HL-60 (cell line): Measurements from ENCODE around the gene SMTNL2.

Experiments
- DNase-seq, 2 experiments: peaks; one replicate each; pipeline ENCODE4 v3.0.0-alpha.2; 2010 to 2020; ENCODE audit warnings: low read depth in 1 of 2, low spot score in 1 of 2
- H3K27ac ChIP-seq: fragments of 250-450 bp; sonication (Bioruptor Pico); replicated peaks from 2 replicates; pipeline ENCODE4 v1.5.1; 2020; ENCODE audit warnings: mild to moderate bottlenecking, moderate library complexity
- H3K27me3 ChIP-seq: fragments of 250-450 bp; sonication (Bioruptor Pico); 2 replicates; pipeline ENCODE4 v1.5.1; 2021; ENCODE audit warnings: mild to moderate bottlenecking, moderate library complexity; ENCODE audit not compliant: insufficient read depth, poor library complexity, severe bottlenecking
- H3K4me3 ChIP-seq: replicated peaks from 2 replicates; pipeline ENCODE4 v1.5.1; 2011; ENCODE audit warnings: mild to moderate bottlenecking, control low read depth, low read length; ENCODE audit not compliant: insufficient read depth
- GABPA ChIP-seq: IDR thresholded peaks from 2 replicates; pipeline ENCODE4 v1.6.1; 2012; ENCODE audit warnings: low read depth
- POLR2AphosphoS5 ChIP-seq: IDR thresholded peaks from 2 replicates; pipeline ENCODE4 v1.6.1; 2012; ENCODE audit warnings: low read depth
- SPI1 ChIP-seq: IDR thresholded peaks from 2 replicates; pipeline ENCODE4 v1.6.1; 2012; ENCODE audit warnings: low read depth, mild to moderate bottlenecking, borderline replicate concordance
- TF ChIP-seq, protein P1 (sequence below): IDR thresholded peaks from 2 replicates; pipeline ENCODE4 v1.6.1; 2012; ENCODE audit warnings: low read depth; ENCODE audit not compliant: insufficient replicate concordance
- TF ChIP-seq, protein P2 (sequence below): IDR thresholded peaks from one replicate; pipeline ENCODE4 v1.5.1; 2011; ENCODE audit warnings: low read length, control low read depth, inconsistent platforms; ENCODE audit not compliant: insufficient read depth

The SMTNL2 gene

DNA sequence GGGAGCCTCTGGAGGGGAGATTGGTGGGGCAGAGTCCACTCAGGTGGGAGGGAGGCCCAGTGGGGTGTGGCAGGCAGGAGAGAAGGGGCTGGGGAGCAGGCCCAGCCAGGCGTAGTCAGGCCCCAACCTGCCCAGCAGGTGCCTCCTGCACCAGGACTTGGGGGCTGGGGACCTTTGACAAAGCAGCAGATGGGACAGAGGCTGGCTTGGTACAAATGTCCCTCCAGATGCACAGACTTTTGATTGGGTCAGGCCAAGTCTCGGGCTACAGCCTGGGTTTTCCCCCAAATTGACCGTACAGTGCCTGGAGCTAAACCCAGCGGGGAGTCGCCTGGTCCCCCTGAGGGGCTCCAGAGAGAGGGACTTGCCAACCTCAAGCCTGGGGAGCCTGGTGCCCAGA is 24.4 kb upstream of the SMTNL2 start:
- Histone ChIP-seq H3K27me3 (no peaks in the 10 kb centered on the region), H3K4me3 (no peak overlapping the region), H3K27ac (no peak overlapping the region)
- TF ChIP-seq GABPA = no peak
- TF ChIP-seq, protein P1, sequence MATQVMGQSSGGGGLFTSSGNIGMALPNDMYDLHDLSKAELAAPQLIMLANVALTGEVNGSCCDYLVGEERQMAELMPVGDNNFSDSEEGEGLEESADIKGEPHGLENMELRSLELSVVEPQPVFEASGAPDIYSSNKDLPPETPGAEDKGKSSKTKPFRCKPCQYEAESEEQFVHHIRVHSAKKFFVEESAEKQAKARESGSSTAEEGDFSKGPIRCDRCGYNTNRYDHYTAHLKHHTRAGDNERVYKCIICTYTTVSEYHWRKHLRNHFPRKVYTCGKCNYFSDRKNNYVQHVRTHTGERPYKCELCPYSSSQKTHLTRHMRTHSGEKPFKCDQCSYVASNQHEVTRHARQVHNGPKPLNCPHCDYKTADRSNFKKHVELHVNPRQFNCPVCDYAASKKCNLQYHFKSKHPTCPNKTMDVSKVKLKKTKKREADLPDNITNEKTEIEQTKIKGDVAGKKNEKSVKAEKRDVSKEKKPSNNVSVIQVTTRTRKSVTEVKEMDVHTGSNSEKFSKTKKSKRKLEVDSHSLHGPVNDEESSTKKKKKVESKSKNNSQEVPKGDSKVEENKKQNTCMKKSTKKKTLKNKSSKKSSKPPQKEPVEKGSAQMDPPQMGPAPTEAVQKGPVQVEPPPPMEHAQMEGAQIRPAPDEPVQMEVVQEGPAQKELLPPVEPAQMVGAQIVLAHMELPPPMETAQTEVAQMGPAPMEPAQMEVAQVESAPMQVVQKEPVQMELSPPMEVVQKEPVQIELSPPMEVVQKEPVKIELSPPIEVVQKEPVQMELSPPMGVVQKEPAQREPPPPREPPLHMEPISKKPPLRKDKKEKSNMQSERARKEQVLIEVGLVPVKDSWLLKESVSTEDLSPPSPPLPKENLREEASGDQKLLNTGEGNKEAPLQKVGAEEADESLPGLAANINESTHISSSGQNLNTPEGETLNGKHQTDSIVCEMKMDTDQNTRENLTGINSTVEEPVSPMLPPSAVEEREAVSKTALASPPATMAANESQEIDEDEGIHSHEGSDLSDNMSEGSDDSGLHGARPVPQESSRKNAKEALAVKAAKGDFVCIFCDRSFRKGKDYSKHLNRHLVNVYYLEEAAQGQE = no peak
- TF ChIP-seq SPI1 = no peak
- no peak for TF ChIP-seq POLR2AphosphoS5
- TF ChIP-seq, protein P2, sequence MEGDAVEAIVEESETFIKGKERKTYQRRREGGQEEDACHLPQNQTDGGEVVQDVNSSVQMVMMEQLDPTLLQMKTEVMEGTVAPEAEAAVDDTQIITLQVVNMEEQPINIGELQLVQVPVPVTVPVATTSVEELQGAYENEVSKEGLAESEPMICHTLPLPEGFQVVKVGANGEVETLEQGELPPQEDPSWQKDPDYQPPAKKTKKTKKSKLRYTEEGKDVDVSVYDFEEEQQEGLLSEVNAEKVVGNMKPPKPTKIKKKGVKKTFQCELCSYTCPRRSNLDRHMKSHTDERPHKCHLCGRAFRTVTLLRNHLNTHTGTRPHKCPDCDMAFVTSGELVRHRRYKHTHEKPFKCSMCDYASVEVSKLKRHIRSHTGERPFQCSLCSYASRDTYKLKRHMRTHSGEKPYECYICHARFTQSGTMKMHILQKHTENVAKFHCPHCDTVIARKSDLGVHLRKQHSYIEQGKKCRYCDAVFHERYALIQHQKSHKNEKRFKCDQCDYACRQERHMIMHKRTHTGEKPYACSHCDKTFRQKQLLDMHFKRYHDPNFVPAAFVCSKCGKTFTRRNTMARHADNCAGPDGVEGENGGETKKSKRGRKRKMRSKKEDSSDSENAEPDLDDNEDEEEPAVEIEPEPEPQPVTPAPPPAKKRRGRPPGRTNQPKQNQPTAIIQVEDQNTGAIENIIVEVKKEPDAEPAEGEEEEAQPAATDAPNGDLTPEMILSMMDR = no peak
- DNase-seq = no peak

DNA sequence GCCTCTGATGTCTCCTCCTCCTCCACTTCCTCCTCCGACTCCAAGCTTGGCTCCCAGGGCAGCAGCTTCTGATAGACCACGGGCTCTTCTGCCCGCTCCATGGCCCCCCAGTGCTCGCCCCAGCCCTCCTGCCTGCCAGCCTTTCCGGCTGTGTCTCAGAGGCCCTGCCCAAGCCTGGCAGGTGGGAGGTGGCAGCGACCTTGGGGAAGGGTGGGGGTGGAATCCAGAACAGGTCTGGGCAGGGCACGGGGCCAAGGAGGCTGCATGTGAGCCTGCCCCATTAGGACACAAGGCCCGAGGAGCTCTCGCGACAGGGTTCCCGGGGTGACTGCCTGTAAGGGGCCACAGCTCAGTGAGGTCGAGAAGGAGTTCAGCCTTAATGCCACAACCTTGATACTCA is 23.9 kb upstream of the SMTNL2 start, which contains the start of gene GGT6:
TSS of gene GGT6 (minus strand) at position 157 of the 400 bp plus-strand sequence. CDS start at position 101, 56 bp downstream.
- H3K27ac ChIP-seq = no peak within 1 kb of the TSS
- DNase-seq = no peak
- TF ChIP-seq SPI1 (no peak), POLR2AphosphoS5 (no peak), GABPA (no peak)
- TF ChIP-seq, protein P1 = no peak
- TF ChIP-seq, protein P2 = no peak
- no peak within 1 kb of the TSS for H3K4me3 ChIP-seq
- no peaks in the 10 kb centered on the region for H3K27me3 ChIP-seq

DNA sequence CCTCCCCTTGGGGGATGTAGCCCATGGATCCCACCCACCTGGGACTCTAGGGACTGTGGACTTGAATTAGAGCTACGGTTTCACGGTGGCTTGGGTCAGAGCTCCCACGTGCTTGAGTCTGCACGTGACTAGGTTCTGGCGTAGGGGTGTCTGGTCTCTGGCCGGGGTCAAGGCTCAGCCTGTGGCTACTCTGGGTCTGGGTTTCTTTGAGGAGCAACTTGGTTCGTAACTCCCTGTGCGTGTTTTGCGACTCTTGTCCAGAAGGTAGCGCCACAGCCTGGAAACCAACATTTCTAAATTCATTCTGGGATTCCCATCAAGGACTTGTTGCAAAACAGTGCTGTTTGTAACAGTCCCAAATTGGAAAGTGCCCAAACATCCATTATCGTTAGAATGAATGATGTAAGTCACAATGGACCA is 23.5 kb upstream of the SMTNL2 start:
- TF ChIP-seq GABPA (no peak), POLR2AphosphoS5 (no peak), SPI1 (no peak)
- TF ChIP-seq, protein P1 = no peak
- TF ChIP-seq, protein P2 = no peak
- no peaks in the 10 kb centered on the region for H3K27me3 ChIP-seq
- DNase-seq = no peak
- H3K27ac ChIP-seq = no peak overlapping the region
- no peak overlapping the region for H3K4me3 ChIP-seq
